ENCODE results near the gene ARMH1.

Gene ARMH1

GRCh38 chr1:44674113-44675000 is at the start of gene ARMH1, which contains the start of gene TMEM53:
TSS of gene ARMH1 (plus strand) at chr1:44674714. CDS start at chr1:44689698, 14,984 bp downstream.
TSS of gene TMEM53 (minus strand) at chr1:44674481. CDS start at chr1:44674391, 90 bp downstream.
- peak; percentile 100 for DNase-seq

- no peak for DNase-seq
Measured at GRCh38 chr1:44625348-44625747, 49.2 kb upstream of the ARMH1 start.

GRCh38 chr1:44628962-44629756 is 45.4 kb upstream of the ARMH1 start:
- DNase-seq, result no peak

- no peak for DNase-seq
Measured at GRCh38 chr1:44630116-44630515, 44.4 kb upstream of the ARMH1 start.

GRCh38 chr1:44631333-44631646 is 43.2 kb upstream of the ARMH1 start:
- DNase-seq, result no peak

GRCh38 chr1:44631647-44632539 is 42.6 kb upstream of the ARMH1 start:
- peak; percentile 91 for DNase-seq

- DNase-seq, result no peak
Measured at GRCh38 chr1:44632598-44632997, 41.9 kb upstream of the ARMH1 start.

- no peak for DNase-seq
Measured at GRCh38 chr1:44634606-44635189, 39.8 kb upstream of the ARMH1 start.

GRCh38 chr1:44635439-44635838 is 39.1 kb upstream of the ARMH1 start:
- no peak for DNase-seq

GRCh38 chr1:44636083-44636687 is 38.3 kb upstream of the ARMH1 start:
- DNase-seq, result no peak

GRCh38 chr1:44636688-44637598 is 37.6 kb upstream of the ARMH1 start:
- DNase-seq, result peak; percentile 92

GRCh38 chr1:44637702-44638411 is 36.7 kb upstream of the ARMH1 start:
- DNase-seq, result no peak

- peak; percentile 71 for DNase-seq
Measured at GRCh38 chr1:44640200-44640853, 34.2 kb upstream of the ARMH1 start.

GRCh38 chr1:44641126-44642102 is 33.1 kb upstream of the ARMH1 start:
- DNase-seq, result no peak

- no peak for DNase-seq
Measured at GRCh38 chr1:44642255-44642654, 32.3 kb upstream of the ARMH1 start.

GRCh38 chr1:44642925-44643324 is 31.6 kb upstream of the ARMH1 start:
- no peak for DNase-seq

- peak; percentile 88 for DNase-seq
Measured at GRCh38 chr1:44643721-44644334, 30.7 kb upstream of the ARMH1 start.

- no peak for DNase-seq
Measured at GRCh38 chr1:44644806-44645205, 29.7 kb upstream of the ARMH1 start.

Measured in NCI-H1092 treated with DMSO at 0.1 percent for 48 hours (cell line).